Aorta (tissue), 5 donors: ENCODE data around the gene NCKAP5L. TPM values are rescaled to one million over a fixed set of nuclear protein-coding genes. Genes with fewer than 3 reads are reported as not detected.
A peak's percentile ranks its signal among the peaks of the same experiment; 100 is the strongest.

Experiments used
- ATAC-seq: fragments of 200-7000 bp; cut with Tn5 transposase; one replicate; pipeline ENCODE4 v1.9.1; 2022; ENCODE audit warnings: moderate library complexity; ENCODE audit not compliant: low FRiP score
- DNase-seq, 2 donors: peaks; one replicate each; pipeline ENCODE4 v3.0.0-alpha.2; 2020
- H3K27ac ChIP-seq, 2 donors: one replicate each; pipeline ENCODE4 v1.5.1; 2013; ENCODE audit warnings: low read length in 2 of 2, mild to moderate bottlenecking in 2 of 2, moderate library complexity in 2 of 2, control low read depth in 1 of 2, inconsistent platforms in 1 of 2, low read depth in 1 of 2
- H3K27me3 ChIP-seq, 2 donors: one replicate each; pipeline ENCODE4 v1.6.1; 2013; ENCODE audit warnings: control low read depth in 1 of 2, low read length in 1 of 2, mild to moderate bottlenecking in 1 of 2, moderate library complexity in 1 of 2; ENCODE audit not compliant: insufficient read depth in 2 of 2, control insufficient read depth in 1 of 2
- H3K36me3 ChIP-seq, 2 donors: one replicate each; pipeline ENCODE4 v1.6.1; 2013; ENCODE audit warnings: control low read depth in 1 of 2, low read length in 1 of 2, mild to moderate bottlenecking in 1 of 2; ENCODE audit not compliant: insufficient read depth in 2 of 2, control insufficient read depth in 1 of 2
- H3K4me1 ChIP-seq, 2 donors: one replicate each; pipeline ENCODE4 v1.6.1; 2013; ENCODE audit warnings: low read length in 2 of 2, control low read depth in 1 of 2, mild to moderate bottlenecking in 1 of 2, moderate library complexity in 1 of 2; ENCODE audit not compliant: insufficient read depth in 2 of 2, control insufficient read depth in 1 of 2
- H3K4me3 ChIP-seq, 2 donors: one replicate each; pipeline ENCODE4 v1.5.1; 2013; ENCODE audit warnings: low read length in 2 of 2, control low read depth in 1 of 2, mild to moderate bottlenecking in 1 of 2
- H3K9me3 ChIP-seq: one replicate; pipeline ENCODE4 v1.6.1; 2013; ENCODE audit warnings: mild to moderate bottlenecking, low read length; ENCODE audit not compliant: control insufficient read depth
- WGBS, 2 donors: extraction: QIAGEN DNeasy Blood & Tissue Kit; methylation state at CpG; one replicate each; pipeline ENCODE4 v1.1.7; 2013; 5-methylcytosine and 5-hydroxymethylcytosine counted together
- intact Hi-C, 2 donors: fragments of 100-400 bp; cut with DNase I; formaldehyde crosslinking; loops; one replicate each; pipeline versions ENCODE4 v1.14.2 to v1.15.0; 2022
- polyA plus RNA-seq, 2 donors: library from polyadenylated mRNA; stranded (reverse); fragments of 200-250 nt; gene quantifications; one replicate each; pipeline ENCODE4 v1.2.3, GENCODE V29; 2013
- total RNA-seq, 2 donors: library from RNA; stranded (reverse); fragmentation: NEBNext Ultra II Directional; extraction: Animal tissue kit (Norgen Biotek cat#: 25700); gene quantifications; one replicate each; pipeline ENCODE4 v1.2.1, GENCODE V29; 2021
- donor health status: healthy with polysubstance abuse.
- donor health status: Bipolar disorder and iron deficiency.
- donor health status: DM: no; HTN: no; CAD: no.
- donor health status: DM: no; HTN: no; CAD: no.
- donor health status: DM: yes; HTN: yes; CAD: no.

NCKAP5L gene
- total and polyA plus RNA-seq, 4 donors = 3.5 to 38.7 (median 18.5) TPM

GRCh38 chr12:49832836-49833421, 4.7 kb upstream of the NCKAP5L start:
- Histone ChIP-seq H3K27ac (no peak overlapping the region), H3K27me3 (no peaks in the 10 kb centered on the region), H3K36me3 (no peaks in the 10 kb centered on the region), H3K4me1 (no peaks in the 10 kb centered on the region), H3K9me3 (no peaks in the 10 kb centered on the region), H3K4me3 (no peak overlapping the region)
- intact Hi-C loops = no loop called here
- DNase-seq (no peak), ATAC-seq (no peak)
- WGBS, 2 donors = 79 to 81% methylated on average over 5 of the region's 5 CpGs

- intact Hi-C loops = no loop called here
- Histone ChIP-seq H3K9me3 (no peaks in the 10 kb centered on the region), H3K4me1 (no peaks in the 10 kb centered on the region), H3K27ac (no peak overlapping the region), H3K36me3 (no peaks in the 10 kb centered on the region), H3K4me3 (no peak overlapping the region), H3K27me3 (no peaks in the 10 kb centered on the region)
- 95 to 98% methylated on average over 2 of the region's 2 CpGs for WGBS, 2 donors
- DNase-seq (no peak), ATAC-seq (no peak)
Measured at GRCh38 chr12:49831717-49832116, 3.5 kb upstream of the NCKAP5L start.

GRCh38 chr12:49827401-49828099, 663 bp downstream of the NCKAP5L start:
- peaks cover 0 to 2% of the 10 kb centered on the region in 2 donors for H3K4me1 ChIP-seq
- H3K27ac ChIP-seq = peak overlapping the region; percentile 62 to 74
- DNase-seq = peak; percentile 84 to 89
- no peaks in the 10 kb centered on the region for H3K36me3 ChIP-seq
- no peaks in the 10 kb centered on the region for H3K27me3 ChIP-seq
- intact Hi-C loops = loop anchor here in 1 of 2 donors (5.0 kb wide), 1 partner anchor 55 kb away; no protein-coding TSS in a partner anchor
- WGBS, 2 donors = 1 to 2% methylated on average over 35 to 38 of the region's 38 CpGs
- H3K4me3 ChIP-seq = peak overlapping the region; percentile 77 to 79
- H3K9me3 ChIP-seq = no peaks in the 10 kb centered on the region
- ATAC-seq = peak; percentile 80

- H3K27ac ChIP-seq = peak overlapping the region in 1 of 2 donors; percentile 62
- no peak for ATAC-seq
- 26 to 30% methylated on average over 6 of the region's 6 CpGs for WGBS, 2 donors
- no peak for DNase-seq
- H3K4me3 ChIP-seq = peak overlapping the region; percentile 77 to 79
- no peaks in the 10 kb centered on the region for H3K27me3 ChIP-seq
- H3K4me1 ChIP-seq = peaks cover 0 to 2% of the 10 kb centered on the region in 2 donors
- H3K36me3 ChIP-seq = no peaks in the 10 kb centered on the region
- no peaks in the 10 kb centered on the region for H3K9me3 ChIP-seq
- intact Hi-C loops = loop anchor here in 1 of 2 donors (5.0 kb wide), 1 partner anchor 55 kb away; no protein-coding TSS in a partner anchor
Measured at GRCh38 chr12:49827051-49827400, 1.2 kb downstream of the NCKAP5L start.

GRCh38 chr12:49825971-49826421, 2.2 kb downstream of the NCKAP5L start:
- no peaks in the 10 kb centered on the region for H3K9me3 ChIP-seq
- WGBS, 2 donors = 13 to 32% methylated on average over 4 of the region's 4 CpGs

GRCh38 chr12:49825360-49825970, 2.7 kb downstream of the NCKAP5L start:
- WGBS, 2 donors = 47 to 51% methylated on average over 5 of the region's 5 CpGs
- DNase-seq (peak in 1 of 2 donors; percentile 79), ATAC-seq (no peak)
- Histone ChIP-seq H3K27ac (no peak overlapping the region), H3K9me3 (no peaks in the 10 kb centered on the region), H3K36me3 (no peaks in the 10 kb centered on the region), H3K4me3 (no peak overlapping the region), H3K4me1 (peaks cover 0 to 2% of the 10 kb centered on the region in 2 donors), H3K27me3 (no peaks in the 10 kb centered on the region)
- intact Hi-C loops = loop anchor here in 1 of 2 donors (5.0 kb wide), 1 partner anchor 53 kb away; no protein-coding TSS in a partner anchor

More at GRCh38 chr12:49825971-49826421, 2.2 kb downstream of the NCKAP5L start:
- Histone ChIP-seq H3K4me3 (no peak overlapping the region), H3K27ac (no peak overlapping the region), H3K36me3 (no peaks in the 10 kb centered on the region), H3K4me1 (peaks cover 0 to 2% of the 10 kb centered on the region in 2 donors), H3K27me3 (no peaks in the 10 kb centered on the region)
- ATAC-seq = no peak
- intact Hi-C loops = loop anchor here in 1 of 2 donors (5.0 kb wide), 1 partner anchor 54 kb away; no protein-coding TSS in a partner anchor
- DNase-seq = peak in 1 of 2 donors; percentile 61

- Histone ChIP-seq H3K27me3 (no peaks in the 10 kb centered on the region), H3K36me3 (no peaks in the 10 kb centered on the region), H3K4me3 (no peak overlapping the region), H3K9me3 (no peaks in the 10 kb centered on the region), H3K4me1 (peaks cover 0 to 2% of the 10 kb centered on the region in 2 donors), H3K27ac (no peak overlapping the region)
- DNase-seq (no peak), ATAC-seq (no peak)
- intact Hi-C loops = loop anchor here in 1 of 2 donors (5.0 kb wide), 1 partner anchor 53 kb away; no protein-coding TSS in a partner anchor
- WGBS, 2 donors = 59 to 67% methylated on average over 4 of the region's 4 CpGs
Measured at GRCh38 chr12:49824895-49825294, 3.3 kb downstream of the NCKAP5L start.

GRCh38 chr12:49824416-49824815, 3.8 kb downstream of the NCKAP5L start:
- Histone ChIP-seq H3K27ac (no peak overlapping the region), H3K27me3 (no peaks in the 10 kb centered on the region), H3K36me3 (no peaks in the 10 kb centered on the region), H3K4me3 (no peak overlapping the region), H3K4me1 (peaks cover 0 to 2% of the 10 kb centered on the region in 2 donors), H3K9me3 (no peaks in the 10 kb centered on the region)
- whole genome bisulfite sequencing, 2 donors = 80 to 81% methylated on average over 8 of the region's 8 CpGs
- intact Hi-C loops = no loop called here
- DNase-seq (peak in 1 of 2 donors; percentile 67), ATAC-seq (no peak)
